ENCODE results near the gene PHF20. TPM values are rescaled to one million over a fixed set of nuclear protein-coding genes. Genes with fewer than 3 reads are reported as not detected.

PHF20 gene
- total and polyA plus RNA-seq, 2 of the 13 experiments (the other 11 are each of a cell fraction or from before 2014, with no cell fraction given): 22.8 to 34.1 TPM

- TF ChIP-seq ZNF816 (CRISPR knock-in tag; IDR thresholded peaks at IDR 0.05; ENCODE audit: borderline replicate concordance) (no peak), ZBTB26 (CRISPR knock-in tag; IDR thresholded peaks at IDR 0.05; ENCODE audit: borderline replicate concordance) (peak; percentile 43; the same call in 1 of the 2 replicates), PAX8 (CRISPR knock-in tag; IDR thresholded peaks at IDR 0.05; ENCODE audit: borderline replicate concordance) (no peak), ZNF362 (CRISPR knock-in tag; IDR thresholded peaks at IDR 0.05; ENCODE audit: borderline replicate concordance) (peak; percentile 46; the same call in 1 of the 2 replicates), MIXL1 (CRISPR knock-in tag; IDR thresholded peaks at IDR 0.05) (peak; percentile 79), SMAD9 (CRISPR knock-in tag; IDR thresholded peaks at IDR 0.05) (no peak), ARID5B (CRISPR knock-in tag; IDR thresholded peaks at IDR 0.05) (peak; percentile 58; the same call in 1 of the 2 replicates), NR2F6 (IDR thresholded peaks at IDR 0.05) (no peak), NR2F6 (CRISPR knock-in tag; IDR thresholded peaks at IDR 0.05) (peak; percentile 50; the same call in 1 of the 2 replicates), ZBTB38 (CRISPR knock-in tag; IDR thresholded peaks at IDR 0.05) (0 out of 2 replicates have a peak, but pooled peaks have one; percentile 51), ERF (CRISPR knock-in tag; IDR thresholded peaks at IDR 0.05) (peak; percentile 77), ZNF253 (CRISPR knock-in tag; IDR thresholded peaks at IDR 0.05; ENCODE audit: borderline replicate concordance) (no peak), AHDC1 (CRISPR knock-in tag; IDR thresholded peaks at IDR 0.05; ENCODE audit: borderline replicate concordance) (0 out of 2 replicates have a peak, but pooled peaks have one; percentile 42), AKAP8 (CRISPR knock-in tag; IDR thresholded peaks at IDR 0.05) (no peak), LBX2 (CRISPR knock-in tag; IDR thresholded peaks at IDR 0.05; ENCODE audit: borderline replicate concordance) (no peak), MTF2 (CRISPR knock-in tag; IDR thresholded peaks at IDR 0.05; ENCODE audit: borderline replicate concordance) (no peak), NFKBIZ (CRISPR knock-in tag; IDR thresholded peaks at IDR 0.05) (0 out of 2 replicates have a peak, but pooled peaks have one; percentile 34)
Measured at GRCh38 chr20:35883778-35884540, 112.1 kb downstream of the PHF20 start (continued).
